COLO829 (cell line): ENCODE measurements around the gene ARHGEF37.

Experiments used
- DNase-seq: peaks from one replicate; pipeline ENCODE4 v3.0.0; 2012; ENCODE audit warnings: low spot score

Gene ARHGEF37

DNA sequence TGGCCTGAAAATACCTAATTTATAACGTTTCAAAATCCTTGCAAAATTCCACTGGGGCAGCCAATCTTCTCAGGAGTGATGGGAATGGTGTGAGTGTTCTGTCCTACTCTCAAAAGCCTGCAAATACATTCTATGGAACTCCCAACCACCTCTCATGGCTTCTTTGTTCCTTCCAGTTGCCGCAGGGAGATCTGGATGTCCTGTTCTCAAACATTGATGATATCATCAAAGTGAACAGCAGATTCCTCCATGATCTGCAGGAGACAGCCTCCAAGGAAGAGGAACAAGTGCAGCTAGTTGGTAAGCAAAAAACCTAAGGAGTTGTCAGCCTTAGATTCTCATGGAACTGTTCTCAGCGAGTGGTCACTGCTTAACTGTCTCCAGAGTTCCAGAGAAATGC, 19.6 kb downstream of the ARHGEF37 start:
- no peak for DNase-seq

DNA sequence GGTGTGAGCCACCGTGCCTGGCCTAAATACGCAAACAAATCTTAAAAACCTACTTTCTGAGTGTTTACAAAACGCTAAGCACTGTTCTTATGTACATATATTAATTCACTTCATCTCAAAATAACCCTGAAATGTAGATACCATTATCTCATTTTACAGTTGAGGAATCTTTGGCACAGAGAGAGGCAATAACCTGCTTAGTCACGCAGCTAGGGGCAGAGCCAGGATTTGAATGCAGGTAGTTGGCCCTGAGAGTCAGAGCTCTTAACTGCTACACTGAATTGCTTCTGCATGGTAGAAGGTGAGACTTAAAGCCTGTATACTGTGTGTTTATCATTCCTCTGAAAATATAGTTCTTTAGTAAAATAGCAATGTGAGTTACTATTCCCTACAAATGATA, 21.9 kb downstream of the ARHGEF37 start:
- no peak for DNase-seq

DNA sequence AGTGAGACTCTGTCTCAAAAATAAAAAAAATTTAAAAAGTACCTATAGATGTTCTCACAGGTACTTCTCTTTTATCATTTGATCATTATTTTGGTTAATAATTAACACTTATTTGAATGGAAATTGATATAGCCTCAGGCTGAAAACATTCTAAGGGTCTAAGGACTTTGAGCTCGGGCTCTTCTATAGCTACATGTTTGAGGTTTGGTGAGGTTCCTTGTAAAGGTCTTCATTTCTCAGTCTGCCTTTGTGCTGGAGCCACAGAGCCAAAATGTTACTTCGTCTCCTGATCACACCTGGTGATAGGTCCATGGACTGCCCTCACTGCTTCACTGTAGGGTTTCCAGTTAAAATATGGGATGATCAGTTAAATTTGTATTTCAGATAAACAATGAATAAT, 22.6 kb downstream of the ARHGEF37 start:
- DNase-seq: no peak

DNA sequence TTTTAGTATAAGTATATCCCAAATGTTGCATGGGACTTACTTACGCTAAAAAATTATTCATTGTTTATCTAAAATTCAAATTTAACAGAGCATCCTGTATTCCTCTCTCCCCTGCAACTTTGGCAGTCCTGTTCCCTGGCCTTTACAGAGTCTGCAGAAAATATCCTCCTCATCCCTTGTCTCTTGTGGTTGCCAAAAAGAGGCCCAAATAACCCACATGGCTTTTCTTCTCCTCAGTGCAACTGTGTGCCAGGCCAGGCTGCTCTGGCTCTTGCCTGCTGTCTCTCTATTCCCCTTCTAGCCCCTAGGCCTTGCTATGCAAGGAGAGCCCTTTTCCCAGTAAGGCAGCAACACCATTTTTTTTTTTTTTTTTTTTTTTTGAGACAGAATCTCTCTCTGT, 23.0 kb downstream of the ARHGEF37 start:
- DNase-seq: no peak

DNA sequence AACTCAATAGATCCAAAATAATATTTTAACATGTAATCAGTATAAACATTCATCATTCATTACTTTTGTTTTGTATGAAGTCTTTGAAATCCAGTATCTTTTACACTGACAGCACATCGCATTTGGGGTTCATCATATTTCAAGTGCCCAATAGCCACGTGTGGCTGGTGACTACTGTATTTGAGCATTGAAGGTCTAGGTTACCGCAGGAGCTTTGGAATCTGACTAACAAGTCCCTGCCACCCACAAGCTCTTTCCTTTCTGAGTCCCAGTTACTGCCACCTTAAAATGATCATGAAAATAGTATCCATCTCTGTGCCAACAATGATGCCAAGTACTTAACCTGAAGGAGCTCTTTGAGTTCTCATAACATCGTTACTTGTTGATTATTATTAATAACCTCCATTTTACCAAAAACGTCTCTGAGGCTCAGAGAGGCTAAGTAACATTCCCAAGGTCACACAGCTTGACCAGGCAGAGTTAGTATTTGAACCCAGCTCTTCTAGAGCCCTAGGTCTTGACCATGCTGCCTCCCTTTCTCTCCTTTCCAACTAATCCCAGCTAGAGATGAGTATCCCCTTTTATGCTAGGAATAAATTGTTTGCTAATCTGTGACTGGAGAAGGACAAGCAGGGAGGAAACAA, 24.2 kb downstream of the ARHGEF37 start:
- DNase-seq: no peak

DNA sequence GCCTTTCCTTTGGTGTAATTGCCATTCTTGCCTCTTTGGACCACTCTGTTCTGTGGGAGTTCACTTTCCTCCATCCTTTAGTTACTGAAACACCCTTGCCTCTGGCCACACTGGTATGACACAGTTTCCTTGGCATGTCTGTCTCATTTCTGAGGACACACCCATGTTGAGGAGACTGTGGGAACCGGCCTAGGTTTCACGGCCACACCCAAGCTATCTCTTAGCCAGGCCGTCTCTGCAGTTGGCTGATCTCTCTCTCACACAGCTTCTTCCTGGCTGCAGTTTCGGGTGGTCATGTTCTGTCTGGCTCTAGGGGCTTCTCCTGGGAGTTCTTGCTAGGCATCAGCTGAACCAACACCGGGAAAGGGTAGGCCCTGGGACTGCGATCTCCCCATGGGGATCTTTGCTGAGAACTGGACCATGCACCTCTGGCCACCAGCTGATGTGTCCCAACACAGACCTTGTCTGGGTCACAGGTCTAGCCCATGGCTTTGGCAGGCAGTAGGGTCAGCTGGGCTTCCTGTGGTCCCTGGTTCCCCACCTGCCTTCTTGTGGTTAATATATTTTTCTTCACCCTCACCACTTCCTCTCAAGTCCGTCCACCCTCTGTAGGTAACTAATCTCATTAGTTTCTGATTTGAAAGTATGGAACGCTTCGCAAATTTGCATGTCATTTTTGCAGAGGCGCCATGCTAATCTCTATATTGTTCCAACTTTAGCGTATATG, 24.9 kb downstream of the ARHGEF37 start:
- DNase-seq: no peak

DNA sequence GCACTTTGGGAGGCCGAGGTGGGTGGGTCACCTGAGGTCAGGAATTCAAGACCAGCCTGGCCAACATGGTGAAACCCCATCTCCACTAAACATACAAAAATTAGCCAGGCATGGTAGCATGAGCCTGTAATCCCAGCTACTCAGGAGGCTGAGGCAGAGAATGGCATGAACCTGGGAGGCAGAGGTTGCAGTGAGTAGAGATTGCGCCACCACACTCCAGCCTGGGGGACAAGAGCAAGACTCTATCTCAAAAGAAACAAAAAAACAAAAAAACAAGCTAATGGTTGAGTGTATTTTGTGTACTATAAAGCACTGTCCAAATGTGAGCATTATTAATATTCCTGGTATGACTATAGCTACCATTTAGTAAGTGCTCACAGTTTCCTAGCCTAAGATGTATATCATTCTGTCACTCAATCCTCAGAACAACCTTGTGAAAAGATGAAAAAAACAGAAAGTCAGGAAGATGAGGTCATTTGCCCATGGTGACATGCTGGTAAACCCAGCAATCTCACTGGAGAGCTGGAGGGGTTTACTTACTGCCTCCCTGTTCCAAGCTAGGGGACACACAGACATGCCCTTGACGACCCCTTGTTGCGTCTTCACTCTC, 27.7 kb downstream of the ARHGEF37 start:
- DNase-seq: no peak

DNA sequence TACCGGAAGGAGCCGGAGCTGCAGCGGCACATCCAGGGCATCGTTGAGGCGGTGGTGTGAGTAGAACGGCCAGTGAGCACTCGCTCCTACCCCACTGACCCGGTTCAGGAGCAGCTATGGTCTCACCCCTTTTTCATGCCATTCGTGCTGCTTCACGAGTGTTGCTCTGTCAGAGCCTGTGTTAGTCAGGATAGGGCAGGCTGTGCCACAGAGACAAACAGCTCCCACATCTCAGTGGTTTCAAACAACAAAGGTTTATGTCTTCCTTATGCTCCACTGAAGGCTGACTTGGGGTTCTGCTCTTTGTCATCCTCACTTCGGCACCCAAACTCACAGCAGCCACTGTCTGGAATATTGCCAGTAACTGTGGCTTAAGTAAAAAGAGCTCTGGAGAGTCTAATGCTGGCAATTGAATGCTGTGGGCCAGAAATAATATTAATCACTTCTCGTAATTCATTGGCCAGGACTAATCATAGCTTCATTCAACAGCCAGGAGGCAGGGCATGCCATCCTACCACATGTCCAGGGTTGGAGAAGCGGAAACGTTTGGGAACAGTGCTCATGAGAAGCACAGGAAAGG, 28.4 kb downstream of the ARHGEF37 start:
- DNase-seq: no peak

DNA sequence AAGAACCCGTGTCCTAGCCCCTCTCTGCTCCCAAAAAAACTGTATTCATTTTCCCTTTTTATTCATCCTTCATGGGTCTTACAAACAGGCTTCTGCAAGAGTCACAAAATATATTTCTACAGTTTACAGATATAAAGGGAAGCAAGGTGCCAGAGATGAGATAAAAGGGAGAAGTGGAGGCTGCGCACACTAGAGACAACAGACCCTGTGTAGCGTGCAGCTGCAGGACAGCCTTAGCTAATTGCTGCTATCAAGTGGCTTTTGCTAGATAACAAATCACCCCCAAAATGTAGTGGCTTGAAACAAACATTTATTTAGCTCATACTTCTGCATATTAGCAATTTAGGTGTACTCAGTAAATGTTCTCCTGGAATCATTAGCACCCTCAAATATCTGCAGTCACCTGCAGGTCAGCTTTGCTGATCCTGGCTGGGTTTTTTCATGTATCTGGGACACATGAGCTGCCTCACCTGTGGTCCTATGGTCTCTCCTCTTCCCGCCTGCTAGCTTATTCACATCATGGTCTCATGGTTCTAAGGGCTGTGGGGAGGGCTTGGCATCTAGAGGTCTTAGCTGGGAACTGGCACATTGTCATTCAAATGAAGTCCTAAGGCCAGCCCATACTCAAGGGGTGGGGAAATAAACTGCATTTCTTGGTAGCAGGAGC, 29.4 kb downstream of the ARHGEF37 start:
- no peak for DNase-seq

DNA sequence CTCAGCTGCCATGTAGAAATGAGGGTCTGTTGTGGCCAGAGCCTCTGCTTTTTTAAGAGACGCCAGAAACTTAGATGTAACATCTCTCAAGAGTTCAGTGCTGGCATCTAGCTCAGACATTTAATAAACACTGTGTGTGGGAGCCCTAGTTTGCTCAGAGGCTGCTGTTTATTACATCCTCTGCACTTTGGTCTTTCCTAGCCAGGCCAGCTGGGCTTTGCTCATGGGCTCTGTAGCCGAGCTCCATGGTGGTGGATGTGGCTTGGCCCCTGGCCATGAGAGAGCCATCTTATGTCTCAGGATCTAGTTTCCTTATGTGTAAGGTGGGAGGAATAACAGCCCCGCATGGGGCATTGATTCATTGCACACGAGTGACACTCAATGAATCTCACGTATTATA, 30.0 kb downstream of the ARHGEF37 start:
- no peak for DNase-seq

DNA sequence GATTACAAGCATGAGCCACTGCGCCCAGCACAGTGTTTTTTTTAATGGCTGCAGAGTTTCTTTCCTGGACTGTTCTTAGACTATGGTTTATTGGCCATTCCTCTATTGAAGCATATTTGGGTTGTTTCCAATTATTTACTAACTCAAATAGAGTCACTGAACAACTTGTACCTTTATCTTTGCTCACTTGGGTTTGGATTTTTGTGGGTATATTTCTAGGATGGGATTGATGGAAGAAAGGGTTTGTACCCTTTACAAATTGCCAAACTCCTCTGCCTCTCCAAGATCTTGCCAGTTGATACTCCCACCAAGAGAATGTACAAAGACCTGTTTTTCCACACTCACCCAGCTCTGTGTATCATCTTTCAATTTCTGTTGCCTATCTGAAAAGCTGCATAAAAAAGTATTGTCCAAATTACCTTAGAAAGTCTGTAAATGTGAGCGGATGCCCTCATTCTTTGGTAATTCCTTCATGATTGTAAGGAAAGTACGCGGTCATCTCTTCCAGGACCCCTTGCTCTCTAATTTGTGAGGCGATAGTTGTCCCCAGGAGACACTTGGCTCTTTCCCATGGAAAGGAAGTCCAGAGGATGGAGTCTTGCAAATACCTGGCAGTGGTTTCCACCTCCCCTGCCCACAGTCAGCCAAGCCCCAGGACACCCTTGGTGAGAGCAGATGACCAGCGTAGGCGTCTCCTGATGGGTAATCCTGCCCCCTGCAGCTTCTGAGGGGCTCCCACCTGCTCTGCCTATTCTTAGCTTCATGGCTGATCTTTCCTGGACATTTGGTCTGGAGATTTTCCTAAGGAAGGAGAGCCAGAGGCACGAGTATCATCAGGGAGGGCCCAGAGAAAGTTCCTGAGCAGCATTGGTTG, 33.0 kb downstream of the ARHGEF37 start:
- no peak for DNase-seq

DNA sequence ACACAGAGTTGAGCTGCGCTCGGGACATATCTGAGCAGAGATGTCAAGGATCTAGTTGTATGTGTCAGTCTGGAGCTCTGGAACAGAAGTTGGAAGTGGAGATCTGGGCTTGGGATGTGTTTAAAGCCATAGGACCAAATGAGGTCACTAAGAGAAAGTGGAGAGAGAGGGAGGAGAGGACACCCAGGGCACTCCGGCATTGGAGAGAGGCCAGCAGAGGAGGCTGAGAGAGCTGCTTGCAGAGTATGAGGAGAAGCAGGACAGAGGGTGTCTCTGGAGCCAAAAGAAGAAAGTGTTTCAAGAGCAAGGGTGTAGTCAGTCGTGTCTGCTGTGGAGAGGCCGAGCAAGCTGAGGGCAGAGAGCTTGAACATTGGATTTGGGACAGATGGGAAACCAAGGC, 34.7 kb downstream of the ARHGEF37 start:
- DNase-seq: no peak

DNA sequence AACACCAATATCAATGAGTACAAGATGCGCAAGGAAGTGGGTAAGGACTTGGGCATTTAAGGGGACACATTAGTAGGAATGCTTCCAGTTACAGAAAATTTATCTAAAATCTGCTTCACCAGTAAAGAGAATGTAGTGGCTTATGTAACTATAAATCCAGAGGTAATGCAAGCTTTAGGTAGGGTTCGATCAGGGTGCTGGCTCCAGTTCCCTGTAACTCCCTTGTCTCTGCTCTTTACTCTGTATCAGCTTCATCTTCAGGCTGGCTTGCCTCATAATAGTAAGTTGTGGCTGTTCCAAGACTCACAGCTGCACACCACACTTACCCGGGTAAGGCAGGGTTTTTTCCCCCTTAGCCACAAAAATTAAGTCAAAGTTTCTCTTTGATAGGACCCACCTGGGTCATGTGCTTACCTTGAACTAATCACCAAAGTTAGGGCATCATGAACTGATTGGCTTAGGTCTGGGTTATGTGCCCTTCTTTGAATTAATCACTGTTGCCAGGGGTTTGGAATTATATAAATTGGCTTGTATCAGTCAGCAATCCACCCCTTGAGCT, 35.5 kb downstream of the ARHGEF37 start:
- DNase-seq: no peak

DNA sequence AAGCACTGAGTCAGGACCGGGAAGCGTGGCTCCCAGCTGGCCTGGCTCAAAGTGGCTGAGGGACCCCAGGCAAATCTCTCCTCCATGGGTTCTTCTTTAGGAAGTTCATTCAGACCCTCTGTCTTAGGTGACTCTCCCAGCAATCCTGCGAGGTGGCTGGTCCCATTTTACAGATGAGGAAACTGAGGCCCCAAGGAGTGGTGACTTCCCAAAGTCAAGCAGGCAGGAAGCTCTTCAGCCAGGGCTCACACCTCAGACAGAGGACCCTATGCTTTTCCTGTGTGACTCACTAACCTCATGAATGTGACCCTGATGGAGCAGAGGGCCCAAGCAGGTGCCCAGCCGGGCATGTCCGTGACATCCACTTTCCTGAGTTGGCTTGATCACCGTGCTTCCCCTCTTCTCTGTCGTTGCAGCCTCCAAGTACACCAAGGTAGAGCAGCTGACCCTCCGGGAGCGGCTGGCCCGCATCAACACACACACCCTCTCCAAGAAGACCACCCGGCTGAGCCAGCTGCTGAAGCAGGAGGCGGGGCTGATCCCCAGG, 36.5 kb downstream of the ARHGEF37 start:
- no peak for DNase-seq

DNA sequence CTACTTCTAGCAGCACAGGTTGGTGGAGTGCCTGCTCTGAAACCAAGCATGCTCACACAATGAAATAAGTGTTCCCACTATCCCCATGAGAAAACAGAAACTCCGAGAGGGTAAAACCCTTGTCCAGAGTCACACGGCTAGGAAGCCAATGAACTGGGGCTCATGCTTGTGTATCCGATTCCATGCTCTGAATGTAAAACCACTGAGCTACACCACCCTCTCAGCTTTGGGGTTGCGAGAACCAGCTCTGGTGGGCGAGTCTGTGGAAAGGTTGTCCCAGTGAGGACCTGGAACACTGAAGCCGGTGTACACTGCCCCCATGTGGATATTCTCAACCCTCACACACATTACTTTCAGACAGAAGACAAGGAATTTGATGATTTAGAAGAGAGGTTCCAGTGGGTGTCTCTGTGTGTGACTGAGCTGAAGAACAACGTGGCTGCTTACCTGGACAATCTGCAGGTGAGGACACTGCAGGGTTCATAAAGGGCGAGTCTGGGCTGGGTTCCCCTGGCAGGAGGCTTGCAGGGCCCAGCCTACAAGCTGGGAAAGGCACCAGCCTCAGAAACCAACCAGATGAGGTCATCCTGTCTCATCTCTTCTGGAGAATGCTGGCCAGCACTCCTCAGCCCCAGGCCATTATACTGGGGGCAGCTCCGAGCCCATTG, 37.4 kb downstream of the ARHGEF37 start:
- DNase-seq: peak; percentile 41

DNA sequence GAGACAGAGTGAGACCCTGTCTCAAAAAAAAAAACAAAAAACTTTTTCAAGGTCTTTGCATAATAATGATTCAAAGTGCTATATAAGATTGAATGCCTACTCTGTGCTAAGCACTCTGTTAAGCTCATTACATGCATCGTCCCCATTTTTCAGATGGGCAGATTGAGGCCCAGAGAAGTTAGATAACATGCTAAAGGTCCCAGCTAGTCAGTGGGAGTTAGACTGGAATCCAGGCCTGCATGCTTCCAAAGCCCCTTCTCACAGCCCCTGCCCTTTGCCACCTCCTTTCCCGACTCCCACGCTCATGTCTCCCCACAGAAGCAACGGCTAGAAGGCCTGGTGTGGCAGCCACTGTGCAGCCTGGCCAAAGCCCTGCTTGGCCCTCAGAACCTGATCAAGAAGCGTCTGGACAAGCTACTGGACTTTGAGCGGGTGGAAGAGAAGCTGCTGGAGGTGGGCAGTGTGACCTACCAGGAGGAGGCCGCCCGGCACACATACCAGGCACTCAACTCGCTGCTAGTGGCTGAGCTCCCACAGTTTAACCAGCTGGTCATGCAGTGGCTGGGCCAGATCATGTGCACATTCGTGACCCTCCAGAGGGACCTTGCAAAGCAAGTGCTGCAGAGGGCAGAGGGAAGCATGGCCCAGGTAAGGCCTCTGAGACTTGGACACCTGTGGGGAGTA, 40.3 kb downstream of the ARHGEF37 start:
- DNase-seq: no peak

DNA sequence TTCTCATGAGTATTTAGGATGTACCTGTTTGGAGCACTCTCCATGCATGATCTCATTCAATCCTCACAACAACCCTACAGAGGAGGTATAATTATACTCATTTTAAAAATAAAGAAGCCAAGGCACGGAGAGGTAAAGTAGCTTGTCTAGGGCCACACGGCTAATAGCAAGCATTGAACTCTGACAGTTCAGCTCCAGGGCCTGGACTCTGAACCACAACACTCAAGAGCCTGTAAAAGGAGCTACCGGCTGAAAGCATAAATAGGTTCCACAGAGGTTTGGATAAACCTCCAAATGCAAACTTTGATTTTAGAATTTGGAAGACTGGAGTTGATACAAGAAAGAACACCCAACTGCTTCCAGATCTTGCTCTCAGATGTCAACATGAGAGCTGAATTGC, 41.2 kb downstream of the ARHGEF37 start:
- DNase-seq: no peak

DNA sequence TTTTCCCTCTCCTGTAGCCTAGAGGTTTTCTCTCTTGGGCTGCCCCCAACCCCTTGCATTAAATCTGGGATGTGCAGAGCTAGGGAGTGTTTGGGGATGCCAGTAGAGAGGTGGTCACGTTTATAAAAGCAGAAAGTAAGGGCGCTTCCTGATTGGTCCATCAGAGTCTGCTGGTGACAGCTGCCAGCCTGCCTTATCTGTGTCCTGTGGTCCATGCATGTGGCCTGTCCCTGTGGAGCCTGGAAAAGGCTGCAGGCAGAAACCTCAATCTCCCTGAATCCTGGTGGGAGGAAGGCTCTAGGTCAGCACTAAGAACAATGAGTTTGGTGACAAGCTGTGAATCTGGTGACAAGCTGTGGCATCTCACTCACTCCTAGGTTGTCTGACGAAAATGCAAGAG, 42.2 kb downstream of the ARHGEF37 start:
- DNase-seq: no peak

DNA sequence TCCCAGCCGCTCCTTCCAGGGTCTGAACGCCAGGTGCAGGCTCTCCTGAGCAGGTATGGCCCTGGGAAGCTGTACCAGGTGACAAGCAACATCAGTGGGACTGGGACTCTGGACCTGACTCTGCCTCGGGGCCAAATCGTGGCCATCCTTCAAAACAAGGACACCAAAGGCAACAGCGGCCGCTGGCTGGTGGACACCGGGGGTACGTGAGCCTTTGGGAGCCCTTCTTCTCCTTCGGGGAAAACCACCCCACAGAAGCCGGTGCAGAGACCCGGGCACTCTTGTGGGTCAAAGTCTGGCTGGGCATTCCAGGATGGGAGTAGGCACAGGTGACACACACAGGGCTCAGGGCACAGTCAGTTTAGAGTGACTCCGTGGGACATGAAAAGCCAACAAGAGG, 45.8 kb downstream of the ARHGEF37 start:
- no peak for DNase-seq

DNA sequence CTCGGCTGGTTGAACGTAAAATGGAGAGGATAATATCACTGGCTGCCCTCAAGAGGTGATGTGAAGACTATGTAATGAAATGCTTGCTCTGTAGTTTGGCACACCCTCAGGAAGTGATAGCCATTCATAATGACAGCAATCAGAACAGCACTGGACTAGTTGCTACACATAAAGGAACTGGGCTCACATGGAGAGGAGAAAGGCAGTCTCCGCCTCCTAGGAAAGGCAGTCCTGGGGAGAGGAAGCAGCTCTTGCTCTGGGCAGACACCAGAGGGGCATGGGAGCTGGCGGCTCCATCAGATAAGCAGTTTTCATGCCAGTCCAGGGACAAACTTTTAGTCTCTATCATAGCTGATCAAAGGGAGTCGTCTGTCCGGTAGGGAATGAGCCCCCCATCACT, 46.9 kb downstream of the ARHGEF37 start:
- DNase-seq: no peak
